HG03280 (cell line): ENCODE results near the gene VAPA.

Experiments
- ATAC-seq: cut with Tn5 transposase; IDR thresholded peaks from one replicate; pipeline ENCODE4 v1.9.1; 2021; ENCODE audit warnings: mild to moderate bottlenecking, moderate library complexity; ENCODE audit not compliant: unreplicated experiment

Gene VAPA

GRCh38 chr18:9913526-9914333 lies at the start of gene VAPA:
VAPA (plus strand) TSS chr18:9914016; CDS start chr18:9914257, 241 bp downstream.
- peak; percentile 79 for ATAC-seq

- no peak for ATAC-seq
These were observed 47.9 kb upstream of the VAPA start for GRCh38 chr18:9865764-9866490.

GRCh38 chr18:9866627-9867026 lies 47.2 kb upstream of the VAPA start:
- ATAC-seq, result no peak

GRCh38 chr18:9867071-9867594 lies 46.7 kb upstream of the VAPA start:
- no peak for ATAC-seq

GRCh38 chr18:9868857-9869714 lies 44.7 kb upstream of the VAPA start:
- no peak for ATAC-seq

- peak; percentile 65 for ATAC-seq
These were observed 43.9 kb upstream of the VAPA start for GRCh38 chr18:9869715-9870430.

GRCh38 chr18:9870431-9871008 lies 43.3 kb upstream of the VAPA start:
- no peak for ATAC-seq

GRCh38 chr18:9871244-9871746 lies 42.5 kb upstream of the VAPA start:
- no peak for ATAC-seq

GRCh38 chr18:9872823-9873222 lies 41.0 kb upstream of the VAPA start:
- no peak for ATAC-seq

- ATAC-seq, result no peak
These were observed 39.1 kb upstream of the VAPA start for GRCh38 chr18:9874728-9875127.

GRCh38 chr18:9876212-9876866 lies 37.5 kb upstream of the VAPA start:
- ATAC-seq, result no peak

- ATAC-seq, result no peak
These were observed 36.8 kb upstream of the VAPA start for GRCh38 chr18:9876867-9877654.

- no peak for ATAC-seq
These were observed 36.2 kb upstream of the VAPA start for GRCh38 chr18:9877655-9878014.

GRCh38 chr18:9878095-9878494 lies 35.7 kb upstream of the VAPA start:
- ATAC-seq, result no peak

GRCh38 chr18:9878783-9879242 lies 35.0 kb upstream of the VAPA start:
- no peak for ATAC-seq

GRCh38 chr18:9884090-9884489 lies 29.7 kb upstream of the VAPA start:
- no peak for ATAC-seq

GRCh38 chr18:9884532-9885140 lies 29.2 kb upstream of the VAPA start:
- no peak for ATAC-seq
